ENCODE measurements around the gene BRS3. TPM values are rescaled to one million over a fixed set of nuclear protein-coding genes. Genes with fewer than 3 reads are reported as not detected.

The BRS3 gene
- total RNA-seq, 1 experiment from 2014 or later = not detected

DNA sequence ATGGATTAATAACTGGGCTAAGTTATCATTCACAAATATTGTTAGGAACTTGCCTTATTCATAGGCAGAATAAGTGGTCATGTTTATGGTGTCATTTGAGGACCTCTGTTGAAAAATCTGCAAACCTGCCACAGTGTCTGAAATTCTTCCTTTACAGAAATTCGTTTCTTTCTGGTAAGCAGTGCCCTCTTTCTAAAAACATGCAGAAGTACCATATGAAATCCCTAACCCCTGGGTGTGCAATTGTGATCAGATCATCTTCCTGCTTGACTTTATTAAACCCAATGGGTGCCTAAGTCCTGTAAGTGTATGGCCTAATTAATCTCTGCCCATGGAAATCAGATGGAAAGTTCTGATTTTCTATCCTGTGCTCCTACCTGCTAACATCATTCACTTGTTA, 5.3 kb downstream of the BRS3 start:
- in situ Hi-C loops (cut with HindIII; ENCODE audit: low pct_unique_long_range_greater_than_20kb, low sequenced_read_pairs) (no loop called here), intact Hi-C loops (cut with micrococcal nuclease; ENCODE audit: unreplicated experiment) (no loop called here)
- no peak overlapping the region for H3K27ac ChIP-seq (ENCODE audit: low read length)
- H3K27me3 ChIP-seq (ENCODE audit: control insufficient read depth, insufficient read depth, low read length) = peaks cover 28% of the 10 kb centered on the region
- ChIA-PET POLR2A (no interaction called here), CTCF (no interaction called here)
- ATAC-seq (no peak), DNase-seq (ENCODE audit: low read depth, low spot score) (no peak)
- TF ChIP-seq, protein P1, sequence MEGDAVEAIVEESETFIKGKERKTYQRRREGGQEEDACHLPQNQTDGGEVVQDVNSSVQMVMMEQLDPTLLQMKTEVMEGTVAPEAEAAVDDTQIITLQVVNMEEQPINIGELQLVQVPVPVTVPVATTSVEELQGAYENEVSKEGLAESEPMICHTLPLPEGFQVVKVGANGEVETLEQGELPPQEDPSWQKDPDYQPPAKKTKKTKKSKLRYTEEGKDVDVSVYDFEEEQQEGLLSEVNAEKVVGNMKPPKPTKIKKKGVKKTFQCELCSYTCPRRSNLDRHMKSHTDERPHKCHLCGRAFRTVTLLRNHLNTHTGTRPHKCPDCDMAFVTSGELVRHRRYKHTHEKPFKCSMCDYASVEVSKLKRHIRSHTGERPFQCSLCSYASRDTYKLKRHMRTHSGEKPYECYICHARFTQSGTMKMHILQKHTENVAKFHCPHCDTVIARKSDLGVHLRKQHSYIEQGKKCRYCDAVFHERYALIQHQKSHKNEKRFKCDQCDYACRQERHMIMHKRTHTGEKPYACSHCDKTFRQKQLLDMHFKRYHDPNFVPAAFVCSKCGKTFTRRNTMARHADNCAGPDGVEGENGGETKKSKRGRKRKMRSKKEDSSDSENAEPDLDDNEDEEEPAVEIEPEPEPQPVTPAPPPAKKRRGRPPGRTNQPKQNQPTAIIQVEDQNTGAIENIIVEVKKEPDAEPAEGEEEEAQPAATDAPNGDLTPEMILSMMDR (IDR thresholded peaks at IDR 0.05) = no peak
- TF ChIP-seq TCF7L2 (IDR thresholded peaks at IDR 0.05; ENCODE audit: low read depth, low read length) (no peak), REST (IDR thresholded peaks at IDR 0.05; ENCODE audit: insufficient read depth in 1 of 2, low read depth in 2 of 2, low read length in 1 of 2) (no peak), SIN3A (IDR thresholded peaks at IDR 0.05; ENCODE audit: borderline replicate concordance, insufficient read depth, low read depth, low read length) (no peak), POLR2AphosphoS5 (IDR thresholded peaks at IDR 0.05; ENCODE audit: low read depth, low read length) (no peak)
- H3K4me1 ChIP-seq (ENCODE audit: control insufficient read depth, insufficient read depth, low read length) = peaks cover 6% of the 10 kb centered on the region; the same call in 1 of the 2 replicates
- H3K4me3 ChIP-seq (ENCODE audit: low read depth in 2 of 2, low read length in 2 of 2) = no peak overlapping the region
- no TSS peak for BruUV-seq (replicated peaks)
- no peaks in the 10 kb centered on the region; the same call in 1 of the 2 replicates for H3K36me3 ChIP-seq (ENCODE audit: control insufficient read depth, insufficient read depth, low read length)
- H3K9me3 ChIP-seq (ENCODE audit: control insufficient read depth, insufficient read depth, low read depth, low read length) = no peaks in the 10 kb centered on the region

GRCh38 chrX:136495043-136495442, 7.3 kb downstream of the BRS3 start:
- Histone ChIP-seq H3K4me1 (ENCODE audit: control insufficient read depth, insufficient read depth, low read length) (peaks cover 12% of the 10 kb centered on the region; the same call in 1 of the 2 replicates), H3K27me3 (ENCODE audit: control insufficient read depth, insufficient read depth, low read length) (peaks cover 18% of the 10 kb centered on the region), H3K4me3 (ENCODE audit: low read depth in 2 of 2, low read length in 2 of 2) (no peak overlapping the region), H3K36me3 (ENCODE audit: control insufficient read depth, insufficient read depth, low read length) (peaks cover 6% of the 10 kb centered on the region), H3K9me3 (ENCODE audit: control insufficient read depth, insufficient read depth, low read depth, low read length) (no peaks in the 10 kb centered on the region), H3K27ac (ENCODE audit: low read length) (no peak overlapping the region)
- no peak for DNase-seq (ENCODE audit: low read depth, low spot score)
- no peak for ATAC-seq
- in situ Hi-C loops (cut with HindIII; ENCODE audit: low pct_unique_long_range_greater_than_20kb, low sequenced_read_pairs) = no loop called here
- no peak for TF ChIP-seq SIN3A (IDR thresholded peaks at IDR 0.05; ENCODE audit: borderline replicate concordance, insufficient read depth, low read depth, low read length)
- TF ChIP-seq, protein P1 (IDR thresholded peaks at IDR 0.05) = no peak
- TF ChIP-seq TCF7L2 (IDR thresholded peaks at IDR 0.05; ENCODE audit: low read depth, low read length) = no peak
- TF ChIP-seq REST (IDR thresholded peaks at IDR 0.05; ENCODE audit: insufficient read depth in 1 of 2, low read depth in 2 of 2, low read length in 1 of 2) = no peak
- no peak for TF ChIP-seq POLR2AphosphoS5 (IDR thresholded peaks at IDR 0.05; ENCODE audit: low read depth, low read length)
- no TSS peak for BruUV-seq (replicated peaks)
- intact Hi-C loops (cut with micrococcal nuclease; ENCODE audit: unreplicated experiment) = no loop called here
- ChIA-PET POLR2A (no interaction called here), CTCF (no interaction called here)

Data from Panc1 (cell line).